ENCODE data around the gene GTF3C5. TPM values are rescaled to one million over a fixed set of nuclear protein-coding genes. Genes with fewer than 3 reads are reported as not detected.
"Not testable (repeated sequence)": the region's sequence is repeated elsewhere in the genome, so short reads cannot be mapped to it uniquely, and the experiment has no call there.

GTF3C5 gene
- total and polyA plus RNA-seq, 8 donors = 17.4 to 68.5 (median 25.1) TPM

DNA sequence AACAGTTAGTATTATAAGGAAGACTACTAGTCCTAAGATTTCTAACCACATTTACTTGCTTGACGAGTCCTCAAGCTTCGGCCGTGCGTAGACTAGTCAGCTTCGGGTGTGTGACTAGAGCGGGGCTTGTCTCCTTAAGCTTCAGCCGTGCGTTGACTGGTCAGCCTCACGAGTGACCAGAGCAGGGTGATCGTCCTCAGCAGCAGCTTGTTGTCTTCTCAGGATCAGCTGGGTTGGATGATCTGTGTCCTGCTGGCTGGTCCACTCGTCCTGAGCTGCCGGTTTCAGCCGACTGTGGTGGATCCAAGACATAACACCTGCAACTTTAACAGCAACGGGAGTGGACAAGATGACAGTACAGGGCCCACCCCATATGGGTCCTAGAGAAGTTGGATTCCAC lies 47.7 kb downstream of the GTF3C5 start:
- intact Hi-C loops (cut with DNase I) = no loop called here
- Histone ChIP-seq H3K27ac (no peak overlapping the region), H3K36me3 (no peaks in the 10 kb centered on the region), H3K9me3 (no peaks in the 10 kb centered on the region), H3K4me1 (peaks cover 0 to 4% (median 3%) of the 10 kb centered on the region in 3 donors), H3K4me3 (no peak overlapping the region), H3K27me3 (no peaks in the 10 kb centered on the region)
- peak in 5 of 6 donors; percentile 5 to 47 (median 17) for DNase-seq
- FAIRE-seq = no peak
- TF ChIP-seq CTCF (IDR thresholded peaks at IDR 0.05) = no peak
- 91 to 93% methylated on average over 14 of the region's 14 CpGs for WGBS, 2 donors
- no peak for ATAC-seq

DNA sequence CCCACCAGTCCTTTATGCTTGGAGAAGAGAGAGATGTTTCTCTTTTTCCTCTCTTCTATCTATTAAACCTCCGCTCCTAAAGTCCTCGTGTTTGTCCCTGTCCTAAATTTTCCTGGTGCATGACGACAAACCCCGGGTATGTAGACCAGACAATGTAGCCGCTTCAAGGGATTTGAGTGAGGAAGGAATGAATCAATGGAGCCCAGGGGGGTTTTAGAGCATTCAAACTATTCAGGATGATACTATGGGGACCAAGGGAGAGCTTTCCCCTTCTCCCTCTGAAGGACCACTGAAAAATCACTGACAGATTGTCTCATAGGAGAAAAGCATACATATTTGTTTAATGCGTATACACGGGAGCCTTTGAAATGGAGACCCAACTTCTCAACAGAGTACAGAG lies 49.4 kb downstream of the GTF3C5 start:
- FAIRE-seq = no peak
- no peak for DNase-seq
- H3K27me3 ChIP-seq = no peaks in the 10 kb centered on the region
- no peak for ATAC-seq
- WGBS, 2 donors = 76 to 94% methylated on average over 7 of the region's 7 CpGs
- intact Hi-C loops (cut with DNase I) = no loop called here
- no peak overlapping the region for H3K27ac ChIP-seq
- peaks cover 0 to 4% (median 3%) of the 10 kb centered on the region in 3 donors for H3K4me1 ChIP-seq
- H3K9me3 ChIP-seq = no peaks in the 10 kb centered on the region
- no peak overlapping the region for H3K4me3 ChIP-seq
- no peaks in the 10 kb centered on the region for H3K36me3 ChIP-seq
- no peak for TF ChIP-seq CTCF (IDR thresholded peaks at IDR 0.05)

- H3K27me3 ChIP-seq; H3K4me3 ChIP-seq; H3K4me1 ChIP-seq; H3K9me3 ChIP-seq; intact Hi-C loops (cut with DNase I); FAIRE-seq; H3K36me3 ChIP-seq: not testable (repeated sequence)
- 70 to 92% methylated on average over 9 to 10 of the region's 18 CpGs for WGBS, 2 donors
- DNase-seq (peak in 2 of 6 donors; percentile 3 to 8), ATAC-seq (peak in 2 of 4 donors; percentile 1 to 3)
- H3K27ac ChIP-seq = peak overlapping the region in 1 of 4 donors; percentile 55
These were observed 50.3 kb downstream of the GTF3C5 start for GRCh38 chr9:133080786-133081779.

DNA sequence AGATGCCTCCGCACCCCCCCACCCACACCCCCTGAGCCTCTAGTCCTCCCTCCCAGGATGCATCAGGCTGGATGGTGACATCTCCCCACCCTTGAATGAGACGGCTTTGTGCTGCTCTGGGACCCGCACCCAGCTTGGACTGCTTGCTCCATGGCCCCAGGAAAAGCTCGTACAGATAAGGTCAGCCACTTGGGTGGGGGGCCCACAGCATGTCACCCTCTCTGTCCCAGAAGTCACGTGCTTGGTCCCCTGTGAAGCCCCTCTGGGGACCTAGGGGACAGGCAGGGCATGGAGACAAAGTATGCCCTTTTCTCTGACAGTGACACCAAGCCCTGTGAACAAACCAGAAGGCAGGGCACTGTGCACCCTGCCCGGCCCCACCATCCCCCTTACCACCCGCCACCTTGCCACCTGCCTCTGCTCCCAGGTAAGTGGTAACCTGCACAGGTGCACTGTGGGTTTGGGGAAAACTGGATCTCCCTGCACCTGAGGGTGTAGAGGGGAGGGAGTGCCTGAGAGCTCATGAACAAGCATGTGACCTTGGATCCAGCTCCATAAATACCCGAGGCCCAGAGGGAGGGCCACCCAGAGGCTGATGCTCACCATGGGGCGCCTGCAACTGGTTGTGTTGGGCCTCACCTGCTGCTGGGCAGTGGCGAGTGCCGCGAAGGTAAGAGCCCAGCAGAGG lies 51.3 kb downstream of the GTF3C5 start:
- ATAC-seq (peak; percentile 60 to 75 (median 68)), DNase-seq (peak; percentile 42 to 89 (median 72))
- H3K4me3 ChIP-seq = peak overlapping the region in 2 of 4 donors; percentile 20 to 30
- 41 to 61% methylated on average over 5 to 6 of the region's 12 CpGs for WGBS, 2 donors
- FAIRE-seq; H3K36me3 ChIP-seq; intact Hi-C loops (cut with DNase I); H3K27me3 ChIP-seq; H3K9me3 ChIP-seq; H3K4me1 ChIP-seq: not testable (repeated sequence)
- peak overlapping the region in 2 of 4 donors; percentile 55 to 64 for H3K27ac ChIP-seq

DNA sequence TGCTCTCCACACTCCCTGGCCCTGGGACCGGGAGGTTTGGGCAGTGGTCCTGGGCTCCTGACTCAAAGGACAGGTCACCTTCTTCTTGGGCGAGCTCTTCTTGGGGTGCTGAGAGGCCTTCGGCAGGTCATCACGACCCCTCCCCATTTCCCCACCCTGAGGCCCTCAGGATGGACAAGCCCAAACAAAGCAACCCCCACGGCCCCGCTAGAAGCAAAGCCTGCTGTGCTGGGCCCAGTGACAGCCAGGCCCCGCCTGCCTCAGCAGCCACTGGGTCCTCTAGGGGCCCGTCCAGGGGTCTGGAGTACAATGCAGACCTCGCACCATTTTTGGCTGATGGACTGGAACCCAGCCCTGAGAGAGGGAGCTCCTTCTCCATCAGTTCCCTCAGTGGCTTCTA lies 52.9 kb downstream of the GTF3C5 start:
- ATAC-seq (peak in 1 of 4 donors; percentile 0), DNase-seq (peak in 4 of 6 donors; percentile 53 to 82 (median 57))
- Histone ChIP-seq H3K4me3 (peak overlapping the region in 3 of 4 donors; percentile 16 to 35 (median 25)), H3K27ac (peak overlapping the region in 1 of 4 donors; percentile 38)
- intact Hi-C loops (cut with DNase I); H3K9me3 ChIP-seq; H3K27me3 ChIP-seq; H3K4me1 ChIP-seq; FAIRE-seq; H3K36me3 ChIP-seq: not testable (repeated sequence)
- 25 to 36% methylated on average over 6 to 9 of the region's 9 CpGs for WGBS, 2 donors

GRCh38 chr9:133086212-133086860 lies 55.5 kb downstream of the GTF3C5 start:
- FAIRE-seq; H3K4me1 ChIP-seq; intact Hi-C loops (cut with DNase I); H3K9me3 ChIP-seq; H3K27me3 ChIP-seq; H3K27ac ChIP-seq; H3K36me3 ChIP-seq; H3K4me3 ChIP-seq: not testable (repeated sequence)
- ATAC-seq (peak in 1 of 4 donors; percentile 2), DNase-seq (peak in 5 of 6 donors; percentile 56 to 71 (median 61))
- WGBS, 2 donors = 46 to 55% methylated on average over 16 of the region's 17 CpGs

Data from pancreas (tissue), 10 donors.